ENCODE results near the gene ST3GAL4. TPM values are rescaled to one million over a fixed set of nuclear protein-coding genes. Genes with fewer than 3 reads are reported as not detected.
"Not testable (repeated sequence)": the region's sequence is repeated elsewhere in the genome, so short reads cannot be mapped to it uniquely, and the experiment has no call there.

The ST3GAL4 gene
- total RNA-seq, result 15.9 and 24.2 TPM in 2 replicates

GRCh38 chr11:126355324-126355925 is at the start of gene ST3GAL4:
ST3GAL4 (plus strand) TSS chr11:126355686; CDS start chr11:126406156, 50,470 bp downstream.
- DNase-seq (ENCODE audit: low read depth), result no peak
- peak within 1 kb of the TSS; percentile 66 for H3K4me3 ChIP-seq (ENCODE audit: low read depth, low read length)
- TF ChIP-seq CTCF (conservative IDR thresholded peaks at IDR 0.05; ENCODE audit: low read depth, low read length), result no peak

- TF ChIP-seq CTCF (conservative IDR thresholded peaks at IDR 0.05; ENCODE audit: low read depth, low read length), result no peak
- no peak for DNase-seq (ENCODE audit: low read depth)
- no peak overlapping the region for H3K4me3 ChIP-seq (ENCODE audit: low read depth, low read length)
Observed at GRCh38 chr11:126305699-126306098, 49.8 kb upstream of the ST3GAL4 start.

GRCh38 chr11:126307706-126308105 is 47.8 kb upstream of the ST3GAL4 start:
- TF ChIP-seq CTCF (conservative IDR thresholded peaks at IDR 0.05; ENCODE audit: low read depth, low read length), result peak; percentile 54
- no peak for DNase-seq (ENCODE audit: low read depth)
- no peak overlapping the region for H3K4me3 ChIP-seq (ENCODE audit: low read depth, low read length)

GRCh38 chr11:126308271-126308671 is 47.2 kb upstream of the ST3GAL4 start:
- no peak for DNase-seq (ENCODE audit: low read depth)
- no peak overlapping the region for H3K4me3 ChIP-seq (ENCODE audit: low read depth, low read length)

GRCh38 chr11:126308771-126309170 is 46.7 kb upstream of the ST3GAL4 start:
- H3K4me3 ChIP-seq (ENCODE audit: low read depth, low read length); DNase-seq (ENCODE audit: low read depth): not testable (repeated sequence)

More at GRCh38 chr11:126308271-126308671, 47.2 kb upstream of the ST3GAL4 start:
- TF ChIP-seq CTCF (conservative IDR thresholded peaks at IDR 0.05; ENCODE audit: low read depth, low read length), result no peak

GRCh38 chr11:126310200-126310991 is 45.1 kb upstream of the ST3GAL4 start:
- no peak for DNase-seq (ENCODE audit: low read depth)
- no peak overlapping the region for H3K4me3 ChIP-seq (ENCODE audit: low read depth, low read length)
- TF ChIP-seq CTCF (conservative IDR thresholded peaks at IDR 0.05; ENCODE audit: low read depth, low read length), result peak; percentile 88

- no peak for DNase-seq (ENCODE audit: low read depth)
- no peak overlapping the region for H3K4me3 ChIP-seq (ENCODE audit: low read depth, low read length)
- TF ChIP-seq CTCF (conservative IDR thresholded peaks at IDR 0.05; ENCODE audit: low read depth, low read length), result no peak
Observed at GRCh38 chr11:126310992-126311310, 44.5 kb upstream of the ST3GAL4 start.
